Memory B cell (primary cell): Measurements from ENCODE around the gene COG7.
"Not testable (repeated sequence)": the region's sequence is repeated elsewhere in the genome, so short reads cannot be mapped to it uniquely, and the experiment has no call there.

ENCODE experiments used
- ATAC-seq: fragments of 150-1000 bp; cut with Tn5 transposase; 2 replicates; pipeline ENCODE4 v1.10.0; 2021; ENCODE audit warnings: low read depth, mild to moderate bottlenecking, moderate library complexity
- DNase-seq, 2 donors: peaks; one replicate each; pipeline ENCODE4 v3.0.0; 2022; ENCODE audit warnings: low spot score in 2 of 2
- H3K27ac Mint-ChIP-seq: one replicate; pipeline ENCODE4 v1.8.0; 2022; ENCODE audit warnings: mild to moderate bottlenecking, moderate library complexity, mixed read lengths
- H3K27me3 Mint-ChIP-seq: one replicate; pipeline ENCODE4 v1.8.0; 2022; ENCODE audit warnings: mixed read lengths
- H3K36me3 Mint-ChIP-seq: one replicate; pipeline ENCODE4 v1.8.0; 2022; ENCODE audit warnings: mild to moderate bottlenecking, mixed read lengths
- H3K4me1 Mint-ChIP-seq: one replicate; pipeline ENCODE4 v1.8.0; 2022; ENCODE audit warnings: mixed read lengths
- H3K4me3 Mint-ChIP-seq: one replicate; pipeline ENCODE4 v1.8.0; 2022; ENCODE audit warnings: mild to moderate bottlenecking, moderate library complexity, mixed read lengths
- H3K9me3 Mint-ChIP-seq: one replicate; pipeline ENCODE4 v1.8.0; 2022; ENCODE audit warnings: mixed read lengths

The COG7 gene

DNA sequence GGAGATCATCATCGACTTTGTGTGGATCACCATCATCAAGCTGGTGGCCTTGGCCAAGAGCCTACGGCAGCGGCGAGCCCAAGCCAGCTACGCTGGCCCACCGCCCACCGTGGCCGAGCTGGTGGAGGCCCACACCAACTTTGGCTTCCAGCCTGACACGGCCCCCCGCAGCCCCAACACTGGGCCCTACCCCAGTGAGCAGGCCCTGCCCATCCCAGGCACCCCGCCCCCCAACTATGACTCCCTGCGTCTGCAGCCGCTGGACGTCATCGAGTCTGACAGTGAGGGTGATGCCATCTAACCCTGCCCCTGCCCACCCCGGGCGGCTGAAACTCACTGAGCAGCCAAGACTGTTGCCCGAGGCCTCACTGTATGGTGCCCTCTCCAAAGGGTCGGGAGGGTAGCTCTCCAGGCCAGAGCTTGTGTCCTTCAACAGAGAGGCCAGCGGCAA is 72.5 kb downstream of the COG7 start:
- Mint-ChIP-seq H3K36me3 (no peaks in the 10 kb centered on the region), H3K4me3 (no peak overlapping the region), H3K9me3 (peaks cover 2% of the 10 kb centered on the region), H3K4me1 (peaks cover 3% of the 10 kb centered on the region), H3K27ac (no peak overlapping the region), H3K27me3 (peaks cover 10% of the 10 kb centered on the region)
- no peak for DNase-seq
- ATAC-seq: no peak

DNA sequence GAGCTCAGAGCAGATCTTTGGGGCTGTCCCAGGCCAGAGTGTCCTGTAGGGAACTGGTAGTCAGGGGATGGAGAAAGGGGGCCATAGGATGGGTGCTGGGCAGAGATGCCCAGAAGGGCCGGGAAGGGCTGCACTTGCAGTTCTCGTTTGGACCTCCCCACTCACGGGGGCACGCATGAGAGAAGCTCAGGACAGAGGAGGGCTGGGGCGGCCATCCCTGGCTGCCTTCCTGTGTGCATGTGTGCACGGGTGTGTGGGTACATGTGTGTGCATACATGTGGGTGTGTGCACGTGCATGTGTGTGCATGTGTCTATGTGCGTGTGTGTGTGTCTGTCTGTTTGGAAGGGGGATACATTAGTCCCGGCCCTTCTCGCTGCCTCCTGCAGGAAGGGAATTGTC is 73.3 kb downstream of the COG7 start:
- no peak overlapping the region for H3K27ac Mint-ChIP-seq
- no peak for DNase-seq
- H3K4me1 Mint-ChIP-seq: peaks cover 3% of the 10 kb centered on the region
- H3K27me3 Mint-ChIP-seq: peaks cover 10% of the 10 kb centered on the region
- H3K9me3 Mint-ChIP-seq: peaks cover 2% of the 10 kb centered on the region
- ATAC-seq: no peak
- no peak overlapping the region for H3K4me3 Mint-ChIP-seq
- H3K36me3 Mint-ChIP-seq: no peaks in the 10 kb centered on the region

- Mint-ChIP-seq H3K27me3 (peaks cover 10% of the 10 kb centered on the region), H3K27ac (no peak overlapping the region), H3K4me1 (peaks cover 3% of the 10 kb centered on the region)
Observed at GRCh38 chr16:23378921-23379320, 74.1 kb downstream of the COG7 start.

DNA sequence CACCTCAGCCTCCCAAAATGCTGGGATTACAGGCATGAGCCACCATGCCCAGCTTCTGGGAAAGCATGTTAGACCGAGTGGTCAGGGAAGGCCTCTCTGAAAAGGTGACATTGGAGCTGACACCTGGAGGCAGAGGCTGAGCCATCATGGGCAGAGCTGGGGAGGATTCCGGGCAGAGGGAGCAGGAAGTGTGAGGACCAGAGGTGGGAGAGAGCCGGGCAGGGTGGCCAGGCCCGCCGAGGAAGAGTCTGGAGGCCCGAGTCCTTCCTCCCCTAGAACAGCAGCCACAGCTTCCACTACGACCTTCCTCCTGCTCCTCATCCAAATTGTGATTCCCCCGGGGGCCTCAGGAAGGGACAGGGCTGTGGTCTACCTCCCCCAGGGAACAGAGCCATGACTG is 74.7 kb downstream of the COG7 start:
- DNase-seq (no peak), ATAC-seq (no peak)
- no peaks in the 10 kb centered on the region for H3K36me3 Mint-ChIP-seq
- peaks cover 14% of the 10 kb centered on the region for H3K27me3 Mint-ChIP-seq
- peaks cover 3% of the 10 kb centered on the region for H3K4me1 Mint-ChIP-seq
- H3K9me3 Mint-ChIP-seq: peaks cover 2% of the 10 kb centered on the region
- H3K4me3 Mint-ChIP-seq: no peak overlapping the region
- H3K27ac Mint-ChIP-seq: no peak overlapping the region

More at GRCh38 chr16:23378921-23379320, 74.1 kb downstream of the COG7 start:
- Mint-ChIP-seq H3K4me3 (no peak overlapping the region), H3K36me3 (no peaks in the 10 kb centered on the region), H3K9me3 (peaks cover 2% of the 10 kb centered on the region)
- DNase-seq (no peak), ATAC-seq (no peak)

DNA sequence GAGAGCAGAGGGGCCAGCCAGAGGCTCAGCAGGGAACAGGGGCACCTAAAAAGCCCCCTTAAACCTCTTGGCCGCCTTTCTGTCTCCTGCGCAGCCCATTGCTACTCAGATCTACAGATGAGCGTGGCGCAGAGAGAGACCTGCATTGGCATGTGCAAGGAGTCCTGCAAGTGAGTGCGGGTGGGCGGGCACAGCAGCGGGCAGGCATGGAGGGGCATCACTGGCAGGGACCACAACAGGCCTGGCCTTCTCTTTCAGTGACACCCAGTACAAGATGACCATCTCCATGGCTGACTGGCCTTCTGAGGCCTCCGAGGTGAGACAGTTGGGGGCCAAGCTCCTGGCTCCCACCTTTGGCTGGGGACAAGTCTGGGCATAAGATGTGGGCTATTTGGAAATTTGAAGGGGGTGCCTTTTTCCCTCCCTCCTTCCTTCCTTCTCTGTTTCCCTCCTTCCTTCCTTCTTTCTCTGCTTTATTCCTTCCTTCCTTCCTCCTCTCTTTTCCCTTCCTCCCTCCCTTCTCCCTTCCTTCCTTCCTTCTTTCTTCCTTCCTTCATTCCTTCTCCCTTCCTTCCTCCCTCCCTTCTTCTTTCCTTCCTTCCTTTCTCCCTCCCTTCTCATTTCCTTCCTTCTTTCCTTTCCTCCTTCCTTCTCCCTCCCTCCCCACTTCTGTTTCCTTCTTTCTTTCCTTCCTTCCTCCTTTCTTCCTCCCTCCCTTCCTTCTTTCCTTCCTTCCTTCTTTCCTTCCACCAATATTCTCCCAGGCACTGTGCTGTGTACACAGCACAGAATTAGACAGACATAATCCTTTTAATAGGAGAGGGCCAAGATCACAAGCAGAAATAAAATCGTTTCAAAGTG is 75.7 kb downstream of the COG7 start:
- no peaks in the 10 kb centered on the region for H3K36me3 Mint-ChIP-seq
- peaks cover 14% of the 10 kb centered on the region for H3K27me3 Mint-ChIP-seq
- peaks cover 2% of the 10 kb centered on the region for H3K9me3 Mint-ChIP-seq
- ATAC-seq (no peak), DNase-seq (no peak)
- H3K4me3 Mint-ChIP-seq: no peak overlapping the region
- no peak overlapping the region for H3K27ac Mint-ChIP-seq
- H3K4me1 Mint-ChIP-seq: peaks cover 3% of the 10 kb centered on the region

- peaks cover 16% of the 10 kb centered on the region for H3K27me3 Mint-ChIP-seq
- H3K4me3 Mint-ChIP-seq: no peak overlapping the region
- DNase-seq: no peak
- peaks cover 2% of the 10 kb centered on the region for H3K9me3 Mint-ChIP-seq
- no peak overlapping the region for H3K27ac Mint-ChIP-seq
- H3K36me3 Mint-ChIP-seq: no peaks in the 10 kb centered on the region
- peaks cover 3% of the 10 kb centered on the region for H3K4me1 Mint-ChIP-seq
- no peak for ATAC-seq
Observed at GRCh38 chr16:23375643-23376042, 77.3 kb downstream of the COG7 start.

GRCh38 chr16:23374721-23375510 is 78.1 kb downstream of the COG7 start:
- Mint-ChIP-seq H3K27ac (no peak overlapping the region), H3K27me3 (peaks cover 20% of the 10 kb centered on the region), H3K4me3 (no peak overlapping the region), H3K9me3 (peaks cover 2% of the 10 kb centered on the region), H3K36me3 (no peaks in the 10 kb centered on the region), H3K4me1 (peaks cover 3% of the 10 kb centered on the region)
- DNase-seq (no peak), ATAC-seq (no peak)

- H3K27ac Mint-ChIP-seq: no peak overlapping the region
- no peak for ATAC-seq
- peaks cover 2% of the 10 kb centered on the region for H3K9me3 Mint-ChIP-seq
Observed at GRCh38 chr16:23373436-23374219, 79.4 kb downstream of the COG7 start.

DNA sequence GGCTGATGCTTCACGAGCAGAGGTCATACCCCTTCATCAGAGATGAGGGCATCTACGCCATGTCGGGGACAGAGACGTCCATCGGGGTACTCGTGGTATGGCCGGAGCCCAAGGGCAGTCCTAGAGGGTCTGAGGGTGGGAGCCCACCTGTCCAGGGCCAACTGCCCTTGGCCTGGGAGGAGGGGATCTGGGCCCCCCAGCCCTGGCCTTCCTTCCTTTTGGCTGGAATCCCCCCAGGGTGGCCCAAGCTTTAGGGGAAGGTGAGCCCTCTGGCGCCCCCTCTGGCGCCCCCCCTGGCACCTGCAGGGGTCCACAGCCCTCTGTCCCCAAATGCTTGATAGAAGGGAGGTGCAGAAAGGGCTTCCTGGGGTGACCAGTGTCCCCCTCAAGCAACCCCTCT is 81.6 kb downstream of the COG7 start:
- Mint-ChIP-seq H3K36me3 (no peaks in the 10 kb centered on the region), H3K4me1 (no peaks in the 10 kb centered on the region), H3K9me3 (no peaks in the 10 kb centered on the region), H3K27me3 (peaks cover 14% of the 10 kb centered on the region), H3K27ac (no peak overlapping the region), H3K4me3 (no peak overlapping the region)
- DNase-seq (no peak), ATAC-seq (no peak)

More at GRCh38 chr16:23373436-23374219, 79.4 kb downstream of the COG7 start:
- no peaks in the 10 kb centered on the region for H3K4me1 Mint-ChIP-seq
- no peak overlapping the region for H3K4me3 Mint-ChIP-seq
- H3K36me3 Mint-ChIP-seq: no peaks in the 10 kb centered on the region
- no peak for DNase-seq
- peaks cover 17% of the 10 kb centered on the region for H3K27me3 Mint-ChIP-seq

DNA sequence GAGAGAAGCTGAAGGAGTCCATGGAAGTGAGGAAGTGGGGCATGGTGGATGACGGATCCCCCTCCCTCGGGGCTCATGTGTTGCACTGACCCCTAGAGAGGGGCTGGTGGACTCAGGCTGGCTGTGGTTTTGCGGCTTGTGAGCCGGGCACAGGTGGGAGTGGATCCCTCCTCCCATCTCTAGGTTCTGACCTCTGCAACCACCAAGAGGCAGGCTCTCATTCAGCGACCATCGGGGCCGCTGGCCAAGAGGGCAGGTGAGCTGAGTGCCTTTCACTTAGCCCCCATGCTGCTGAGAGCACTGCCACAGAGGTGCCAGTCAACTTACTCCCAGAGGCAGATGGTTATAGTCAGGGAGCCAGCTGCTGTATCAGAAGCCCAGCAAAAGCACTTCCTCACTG is 83.6 kb downstream of the COG7 start:
- Mint-ChIP-seq H3K9me3 (no peaks in the 10 kb centered on the region), H3K27ac (no peak overlapping the region), H3K4me1 (peaks cover 6% of the 10 kb centered on the region), H3K36me3 (no peaks in the 10 kb centered on the region), H3K4me3 (no peak overlapping the region), H3K27me3 (peaks cover 13% of the 10 kb centered on the region)
- no peak for DNase-seq
- ATAC-seq: no peak

DNA sequence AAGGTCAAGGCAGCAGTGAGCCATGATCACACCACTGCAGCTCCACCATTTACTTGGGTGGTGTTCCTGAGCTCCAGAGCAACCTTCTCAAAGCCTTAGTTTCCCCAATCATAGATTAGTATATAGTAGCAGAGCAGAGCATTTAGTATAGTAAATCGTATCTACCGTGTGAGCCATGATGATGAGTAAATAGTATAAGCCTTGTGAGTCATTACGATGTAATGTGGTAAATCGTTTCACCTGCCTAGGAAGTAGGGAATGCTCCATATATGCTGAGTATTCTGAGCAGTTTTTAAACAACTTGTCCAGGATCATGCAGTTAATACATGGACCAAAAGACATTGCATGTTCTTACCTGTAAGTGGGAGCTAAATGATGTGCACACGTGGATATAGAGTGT is 84.5 kb downstream of the COG7 start:
- ATAC-seq (no peak), DNase-seq (no peak)

DNA sequence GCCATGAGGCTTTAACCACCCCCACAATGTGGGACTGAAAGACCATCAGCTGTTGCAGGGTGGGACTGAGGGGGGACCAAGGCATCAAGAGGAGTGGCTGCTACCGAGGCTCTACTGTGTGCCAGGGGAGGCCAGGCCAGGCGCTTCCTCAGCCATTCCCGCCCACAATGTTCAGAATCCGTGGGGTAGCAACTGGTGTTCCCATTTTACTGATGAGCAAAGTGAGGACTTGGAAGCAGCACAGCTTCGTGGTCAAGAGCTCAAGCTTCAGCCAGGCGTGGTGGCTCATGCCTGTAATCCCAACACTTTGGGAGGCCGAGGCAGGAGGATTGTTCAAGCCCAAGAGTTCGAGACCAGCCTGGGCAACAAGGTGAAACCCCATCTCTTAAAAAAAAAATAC is 85.0 kb downstream of the COG7 start:
- Mint-ChIP-seq H3K27ac (no peak overlapping the region), H3K4me3 (no peak overlapping the region), H3K4me1 (peaks cover 6% of the 10 kb centered on the region), H3K9me3 (no peaks in the 10 kb centered on the region), H3K27me3 (peaks cover 9% of the 10 kb centered on the region), H3K36me3 (no peaks in the 10 kb centered on the region)
- DNase-seq: no peak
- ATAC-seq: no peak

More for the DNA sequence above, 84.5 kb downstream of the COG7 start:
- Mint-ChIP-seq H3K4me3 (no peak overlapping the region), H3K27me3 (peaks cover 11% of the 10 kb centered on the region), H3K9me3 (no peaks in the 10 kb centered on the region), H3K27ac (no peak overlapping the region), H3K36me3 (no peaks in the 10 kb centered on the region), H3K4me1 (peaks cover 6% of the 10 kb centered on the region)

- H3K4me1 Mint-ChIP-seq: peaks cover 6% of the 10 kb centered on the region
- ATAC-seq: no peak
- H3K36me3 Mint-ChIP-seq: no peaks in the 10 kb centered on the region
- peaks cover 9% of the 10 kb centered on the region for H3K27me3 Mint-ChIP-seq
- no peak overlapping the region for H3K27ac Mint-ChIP-seq
- no peak overlapping the region for H3K4me3 Mint-ChIP-seq
- no peak for DNase-seq
- H3K9me3 Mint-ChIP-seq: no peaks in the 10 kb centered on the region
Observed at GRCh38 chr16:23367564-23367963, 85.4 kb downstream of the COG7 start.

DNA sequence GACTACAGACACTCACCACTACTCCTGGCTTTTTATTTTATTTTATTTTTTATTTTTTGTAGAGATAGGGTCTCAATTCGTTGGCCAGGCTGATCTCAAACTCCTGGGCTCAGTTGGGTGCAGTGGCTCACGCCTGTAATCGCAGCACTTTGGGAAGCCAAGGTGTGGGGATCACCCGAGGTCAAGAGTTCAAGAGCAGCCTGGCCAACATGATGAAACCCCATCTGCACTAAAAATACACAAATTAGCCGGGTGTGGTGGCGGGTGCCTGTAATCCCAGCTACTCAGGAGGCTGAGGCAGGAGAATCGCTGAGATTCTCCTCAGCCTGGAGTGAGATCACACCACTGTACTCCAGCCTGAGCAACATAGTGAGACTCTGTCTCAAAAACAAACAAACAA is 86.6 kb downstream of the COG7 start:
- H3K27ac Mint-ChIP-seq, H3K4me3 Mint-ChIP-seq, DNase-seq, H3K9me3 Mint-ChIP-seq, H3K36me3 Mint-ChIP-seq, ATAC-seq, H3K27me3 Mint-ChIP-seq, H3K4me1 Mint-ChIP-seq: not testable (repeated sequence)
